Measurements from ENCODE around the gene PRG3.
A peak's percentile ranks its signal among the peaks of the same experiment; 100 is the strongest.

PRG3 gene

GRCh38 chr11:57358543-57358961, 22.4 kb downstream of the PRG3 start:
- Histone ChIP-seq H3K4me3 (no peak overlapping the region), H3K9me3 (no peaks in the 10 kb centered on the region), H3K27me3 (no peaks in the 10 kb centered on the region), H3K27ac (no peak overlapping the region), H3K4me1 (peaks cover 0 to 7% (median 0%) of the 10 kb centered on the region in 4 donors), H3K36me3 (no peaks in the 10 kb centered on the region)
- no peak for TF ChIP-seq CTCF (IDR thresholded peaks at IDR 0.05)
- intact Hi-C loops (cut with DNase I; ENCODE audit: low total_unique reads): loop anchor here (10.0 kb wide), 1 partner anchor 514 kb away; no protein-coding TSS in a partner anchor
- DNase-seq: no peak

GRCh38 chr11:57357856-57358255, 23.1 kb downstream of the PRG3 start:
- peak overlapping the region in 1 of 2 donors; percentile 19 for H3K27ac ChIP-seq
- no peak for TF ChIP-seq CTCF (IDR thresholded peaks at IDR 0.05)
- H3K9me3 ChIP-seq: no peaks in the 10 kb centered on the region
- no peaks in the 10 kb centered on the region for H3K27me3 ChIP-seq
- H3K36me3 ChIP-seq: no peaks in the 10 kb centered on the region
- no peak overlapping the region for H3K4me3 ChIP-seq
- intact Hi-C loops (cut with DNase I; ENCODE audit: low total_unique reads): loop anchor here (10.0 kb wide), 1 partner anchor 513 kb away; no protein-coding TSS in a partner anchor
- DNase-seq: no peak
- H3K4me1 ChIP-seq: peaks cover 0 to 7% (median 0%) of the 10 kb centered on the region in 4 donors

- H3K4me1 ChIP-seq: peaks cover 0 to 7% (median 0%) of the 10 kb centered on the region in 4 donors
- no peak overlapping the region for H3K4me3 ChIP-seq
- H3K9me3 ChIP-seq: no peaks in the 10 kb centered on the region
- H3K36me3 ChIP-seq: no peaks in the 10 kb centered on the region
- H3K27me3 ChIP-seq: no peaks in the 10 kb centered on the region
- TF ChIP-seq CTCF (IDR thresholded peaks at IDR 0.05): no peak
- no peak overlapping the region for H3K27ac ChIP-seq
- DNase-seq: no peak
- intact Hi-C loops (cut with DNase I; ENCODE audit: low total_unique reads): loop anchor here (10.0 kb wide), 1 partner anchor 513 kb away; no protein-coding TSS in a partner anchor
Measured at GRCh38 chr11:57357310-57357709, 23.6 kb downstream of the PRG3 start.

- no peak overlapping the region for H3K27ac ChIP-seq
- no peaks in the 10 kb centered on the region for H3K27me3 ChIP-seq
- intact Hi-C loops (cut with DNase I; ENCODE audit: low total_unique reads): loop anchor here (10.0 kb wide), 1 partner anchor 511 kb away; no protein-coding TSS in a partner anchor
- H3K9me3 ChIP-seq: no peaks in the 10 kb centered on the region
- TF ChIP-seq CTCF (IDR thresholded peaks at IDR 0.05): no peak
- peaks cover 0 to 7% (median 0%) of the 10 kb centered on the region in 4 donors for H3K4me1 ChIP-seq
- DNase-seq: no peak
- no peaks in the 10 kb centered on the region for H3K36me3 ChIP-seq
- H3K4me3 ChIP-seq: no peak overlapping the region
Measured at GRCh38 chr11:57356268-57356667, 24.7 kb downstream of the PRG3 start.

- intact Hi-C loops (cut with DNase I; ENCODE audit: low total_unique reads): loop anchor here (5.0 to 10.0 kb wide), 2 partner anchors 173 to 510 kb away; no protein-coding TSS in a partner anchor
- Histone ChIP-seq H3K9me3 (no peaks in the 10 kb centered on the region), H3K27me3 (no peaks in the 10 kb centered on the region), H3K27ac (no peak overlapping the region), H3K36me3 (no peaks in the 10 kb centered on the region), H3K4me1 (peaks cover 0 to 11% (median 2%) of the 10 kb centered on the region in 4 donors), H3K4me3 (no peak overlapping the region)
- DNase-seq: no peak
- no peak for TF ChIP-seq CTCF (IDR thresholded peaks at IDR 0.05)
Measured at GRCh38 chr11:57354699-57355098, 26.3 kb downstream of the PRG3 start.
